Esophagus muscularis mucosa (tissue), 4 donors: ENCODE data around the gene KCNQ1. TPM values are rescaled to one million over a fixed set of nuclear protein-coding genes. Genes with fewer than 3 reads are reported as not detected.

Experiments
- DNase-seq: peaks from one replicate; pipeline ENCODE4 v3.0.0-alpha.2; 2017; ENCODE audit errors: extremely low spot score
- H3K27ac ChIP-seq, 4 donors: fragments of 200-600 bp; sonication (generic); replicated peaks in 1 of 4; 1 replicate in 3 of 4; 2 replicates in 1 of 4; pipeline ENCODE4 v1.5.1; 2016 to 2019; ENCODE audit warnings: mild to moderate bottlenecking in 1 of 4
- H3K27me3 ChIP-seq, 4 donors: fragments of 200-600 bp; sonication (generic); one replicate each; pipeline versions ENCODE4 v1.5.1 to v1.6.0; 2016 to 2019
- H3K36me3 ChIP-seq, 4 donors: fragments of 200-600 bp; sonication (generic); one replicate each; pipeline ENCODE4 v1.5.1; 2016 to 2019
- H3K4me1 ChIP-seq, 4 donors: fragments of 200-600 bp; sonication (generic); one replicate each; pipeline ENCODE4 v1.5.1; 2016 to 2019
- H3K4me3 ChIP-seq, 4 donors: fragments of 200-600 bp; sonication (generic); 1 replicate in 2 of 4; 2 replicates in 2 of 4; pipeline ENCODE4 v1.5.1; 2016 to 2019; ENCODE audit warnings: mild to moderate bottlenecking in 4 of 4, moderate library complexity in 1 of 4
- H3K9me3 ChIP-seq, 4 donors: fragments of 200-600 bp; sonication (generic); 1 replicate in 3 of 4; 2 replicates in 1 of 4; pipeline ENCODE4 v1.5.1; 2016 to 2019
- EP300 ChIP-seq: sonication (generic); formaldehyde crosslinking; IDR thresholded peaks from one replicate; pipeline ENCODE4 v1.6.1; 2017; ENCODE audit warnings: antibody characterized with exemption
- POLR2A ChIP-seq: fragments of 450-650 bp; IDR thresholded peaks from one replicate; pipeline ENCODE4 v1.6.1; 2017; ENCODE audit warnings: antibody characterized with exemption, moderate library complexity, mild to moderate bottlenecking, low read depth
- POLR2AphosphoS5 ChIP-seq, 2 donors: sonication (generic); formaldehyde crosslinking; IDR thresholded peaks; one replicate each; pipeline ENCODE4 v1.6.1; 2017; ENCODE audit warnings: antibody characterized with exemption in 2 of 2
- WGBS: methylation state at CpG from one replicate; pipeline ENCODE4 v1.1.5; 2018; 5-methylcytosine and 5-hydroxymethylcytosine counted together
- intact Hi-C: fragments of 100-400 bp; cut with DNase I; formaldehyde crosslinking; loops from one replicate; pipeline ENCODE4 v1.15.1; 2023
- total RNA-seq, 4 donors: library from RNA; depleted of rRNA; stranded (reverse); fragments of >200 nt; gene quantifications; one replicate each; pipeline versions ENCODE4 v1.1.0 to v1.2.1, GENCODE V29; 2016
- TF ChIP-seq, protein P1 (sequence below), 3 experiments: fragments of 200-600 bp in 2 of 3; fragments of 450-650 bp in 1 of 3; sonication (generic) in 2 of 3; IDR thresholded peaks; one replicate each; pipeline ENCODE4 v1.5.1; 2017 to 2019; ENCODE audit warnings: antibody characterized with exemption in 3 of 3, mild to moderate bottlenecking in 2 of 3, moderate library complexity in 1 of 3

Gene KCNQ1
- total RNA-seq, 4 donors from 2014 or later, result 2.1 to 5.9 (median 4.3) TPM

- no peak for DNase-seq
- WGBS, result 88% methylated on average over 17 of the region's 18 CpGs
- Histone ChIP-seq H3K36me3 (peaks cover 0 to 9% (median 0%) of the 10 kb centered on the region in 4 donors), H3K9me3 (no peaks in the 10 kb centered on the region), H3K27me3 (peaks cover 0 to 41% (median 0%) of the 10 kb centered on the region in 4 donors), H3K4me1 (peaks cover 17 to 39% (median 20%) of the 10 kb centered on the region in 4 donors), H3K4me3 (no peak overlapping the region), H3K27ac (no peak overlapping the region)
- TF ChIP-seq, protein P1, sequence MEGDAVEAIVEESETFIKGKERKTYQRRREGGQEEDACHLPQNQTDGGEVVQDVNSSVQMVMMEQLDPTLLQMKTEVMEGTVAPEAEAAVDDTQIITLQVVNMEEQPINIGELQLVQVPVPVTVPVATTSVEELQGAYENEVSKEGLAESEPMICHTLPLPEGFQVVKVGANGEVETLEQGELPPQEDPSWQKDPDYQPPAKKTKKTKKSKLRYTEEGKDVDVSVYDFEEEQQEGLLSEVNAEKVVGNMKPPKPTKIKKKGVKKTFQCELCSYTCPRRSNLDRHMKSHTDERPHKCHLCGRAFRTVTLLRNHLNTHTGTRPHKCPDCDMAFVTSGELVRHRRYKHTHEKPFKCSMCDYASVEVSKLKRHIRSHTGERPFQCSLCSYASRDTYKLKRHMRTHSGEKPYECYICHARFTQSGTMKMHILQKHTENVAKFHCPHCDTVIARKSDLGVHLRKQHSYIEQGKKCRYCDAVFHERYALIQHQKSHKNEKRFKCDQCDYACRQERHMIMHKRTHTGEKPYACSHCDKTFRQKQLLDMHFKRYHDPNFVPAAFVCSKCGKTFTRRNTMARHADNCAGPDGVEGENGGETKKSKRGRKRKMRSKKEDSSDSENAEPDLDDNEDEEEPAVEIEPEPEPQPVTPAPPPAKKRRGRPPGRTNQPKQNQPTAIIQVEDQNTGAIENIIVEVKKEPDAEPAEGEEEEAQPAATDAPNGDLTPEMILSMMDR (IDR thresholded peaks at IDR 0.05), result no peak
- TF ChIP-seq POLR2A (no peak), POLR2AphosphoS5 (IDR thresholded peaks at IDR 0.05) (no peak), EP300 (no peak)
- intact Hi-C loops, result no loop called here
Measured at GRCh38 chr11:2528301-2529050, 83.7 kb downstream of the KCNQ1 start.

DNA sequence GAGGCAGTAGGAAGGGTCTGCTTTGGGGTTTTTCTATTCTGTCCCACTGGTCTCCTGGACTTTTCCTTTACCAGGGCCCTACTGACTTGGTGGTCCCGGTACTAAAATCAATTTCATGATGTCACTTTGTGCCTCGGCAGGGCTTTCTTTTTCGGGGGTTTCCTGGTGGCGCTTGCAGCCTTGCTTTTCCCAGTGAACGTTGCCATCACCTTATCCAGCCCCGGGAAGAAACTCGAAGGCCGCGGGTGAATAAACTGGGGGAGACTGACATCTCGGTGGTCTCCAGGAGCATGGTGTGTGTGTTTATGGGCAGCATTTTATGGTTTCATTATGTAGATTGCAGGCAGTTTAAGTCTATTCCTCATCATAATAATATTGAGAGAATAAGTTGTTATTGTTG, 84.4 kb downstream of the KCNQ1 start:
- DNase-seq, result no peak
- Histone ChIP-seq H3K27ac (no peak overlapping the region), H3K4me3 (no peak overlapping the region), H3K4me1 (peaks cover 24 to 46% (median 26%) of the 10 kb centered on the region in 4 donors), H3K36me3 (peaks cover 0 to 9% (median 0%) of the 10 kb centered on the region in 4 donors), H3K9me3 (no peaks in the 10 kb centered on the region), H3K27me3 (peaks cover 0 to 40% (median 0%) of the 10 kb centered on the region in 4 donors)
- 85% methylated on average over 10 of the region's 10 CpGs for WGBS
- TF ChIP-seq POLR2AphosphoS5 (IDR thresholded peaks at IDR 0.05) (no peak), POLR2A (no peak), EP300 (no peak)
- TF ChIP-seq, protein P1 (IDR thresholded peaks at IDR 0.05), result no peak
- intact Hi-C loops, result no loop called here

- peaks cover 0 to 9% (median 0%) of the 10 kb centered on the region in 4 donors for H3K36me3 ChIP-seq
- WGBS, result 88% methylated on average over 13 of the region's 14 CpGs
Measured at GRCh38 chr11:2529636-2530035, 84.8 kb downstream of the KCNQ1 start.

DNA sequence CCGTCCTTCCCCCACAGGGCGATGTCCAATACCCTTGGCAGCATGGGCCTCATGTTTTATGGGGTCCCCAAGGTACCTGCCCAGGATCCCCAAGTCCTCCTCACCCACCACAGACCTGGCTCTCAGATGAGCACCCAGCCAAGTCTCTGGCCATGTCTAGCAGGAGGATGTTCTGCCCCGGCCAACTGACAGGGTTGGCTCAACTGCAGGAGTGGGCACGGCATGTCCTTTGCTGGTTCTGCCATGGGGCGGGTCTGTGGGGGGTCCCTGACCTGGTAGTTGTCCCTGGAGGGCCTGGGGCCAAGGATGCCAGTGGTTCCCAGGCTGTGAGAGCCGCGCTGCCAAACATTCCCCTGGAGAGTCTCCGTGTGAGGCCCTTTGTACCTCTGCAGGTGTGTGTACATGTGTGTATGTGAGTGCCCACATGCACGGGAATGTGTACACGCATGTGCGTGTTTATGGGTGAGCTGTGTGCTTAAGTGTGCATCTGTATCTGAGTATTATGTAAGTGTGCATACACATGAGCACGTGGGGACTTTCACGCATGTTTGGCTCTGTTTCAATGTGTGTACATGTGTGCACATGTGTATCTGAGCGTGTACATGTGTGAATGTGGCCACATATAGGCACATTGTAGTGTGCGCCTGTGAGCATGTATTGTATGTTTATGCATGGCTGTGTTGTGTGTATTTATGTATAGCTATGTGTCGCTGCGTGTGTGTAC, 85.5 kb downstream of the KCNQ1 start:
- peaks cover 0 to 9% (median 0%) of the 10 kb centered on the region in 4 donors for H3K36me3 ChIP-seq
- DNase-seq, result no peak
- no peak overlapping the region for H3K4me3 ChIP-seq
- no peak overlapping the region for H3K27ac ChIP-seq
- intact Hi-C loops, result loop anchor here (2.0 to 10.0 kb wide), 5 partner anchors 101 to 335 kb away; partner anchors contain the start of genes C11orf21, KCNQ1OT1 and TSPAN32
- TF ChIP-seq, protein P1 (IDR thresholded peaks at IDR 0.05), result no peak
- TF ChIP-seq POLR2AphosphoS5 (IDR thresholded peaks at IDR 0.05), result no peak
- no peak for TF ChIP-seq POLR2A
- no peak for TF ChIP-seq EP300
- H3K9me3 ChIP-seq, result no peaks in the 10 kb centered on the region
- peaks cover 0 to 33% (median 0%) of the 10 kb centered on the region in 4 donors for H3K27me3 ChIP-seq
- WGBS, result 86% methylated on average over 15 of the region's 17 CpGs
- H3K4me1 ChIP-seq, result peaks cover 18 to 45% (median 21%) of the 10 kb centered on the region in 4 donors

More at GRCh38 chr11:2529636-2530035, 84.8 kb downstream of the KCNQ1 start:
- Histone ChIP-seq H3K27me3 (peaks cover 0 to 35% (median 0%) of the 10 kb centered on the region in 4 donors), H3K27ac (no peak overlapping the region), H3K9me3 (no peaks in the 10 kb centered on the region), H3K4me3 (no peak overlapping the region), H3K4me1 (peaks cover 23 to 46% (median 24%) of the 10 kb centered on the region in 4 donors)
- intact Hi-C loops, result loop anchor here (2.0 to 10.0 kb wide), 5 partner anchors 101 to 335 kb away; partner anchors contain the start of genes C11orf21, KCNQ1OT1 and TSPAN32
- no peak for DNase-seq
- TF ChIP-seq POLR2AphosphoS5 (IDR thresholded peaks at IDR 0.05) (no peak), POLR2A (no peak), EP300 (no peak)
- TF ChIP-seq, protein P1 (IDR thresholded peaks at IDR 0.05), result no peak
